Measurements from ENCODE around the gene ATG13.
A peak's percentile ranks its signal among the peaks of the same experiment; 100 is the strongest.

Gene ATG13

DNA sequence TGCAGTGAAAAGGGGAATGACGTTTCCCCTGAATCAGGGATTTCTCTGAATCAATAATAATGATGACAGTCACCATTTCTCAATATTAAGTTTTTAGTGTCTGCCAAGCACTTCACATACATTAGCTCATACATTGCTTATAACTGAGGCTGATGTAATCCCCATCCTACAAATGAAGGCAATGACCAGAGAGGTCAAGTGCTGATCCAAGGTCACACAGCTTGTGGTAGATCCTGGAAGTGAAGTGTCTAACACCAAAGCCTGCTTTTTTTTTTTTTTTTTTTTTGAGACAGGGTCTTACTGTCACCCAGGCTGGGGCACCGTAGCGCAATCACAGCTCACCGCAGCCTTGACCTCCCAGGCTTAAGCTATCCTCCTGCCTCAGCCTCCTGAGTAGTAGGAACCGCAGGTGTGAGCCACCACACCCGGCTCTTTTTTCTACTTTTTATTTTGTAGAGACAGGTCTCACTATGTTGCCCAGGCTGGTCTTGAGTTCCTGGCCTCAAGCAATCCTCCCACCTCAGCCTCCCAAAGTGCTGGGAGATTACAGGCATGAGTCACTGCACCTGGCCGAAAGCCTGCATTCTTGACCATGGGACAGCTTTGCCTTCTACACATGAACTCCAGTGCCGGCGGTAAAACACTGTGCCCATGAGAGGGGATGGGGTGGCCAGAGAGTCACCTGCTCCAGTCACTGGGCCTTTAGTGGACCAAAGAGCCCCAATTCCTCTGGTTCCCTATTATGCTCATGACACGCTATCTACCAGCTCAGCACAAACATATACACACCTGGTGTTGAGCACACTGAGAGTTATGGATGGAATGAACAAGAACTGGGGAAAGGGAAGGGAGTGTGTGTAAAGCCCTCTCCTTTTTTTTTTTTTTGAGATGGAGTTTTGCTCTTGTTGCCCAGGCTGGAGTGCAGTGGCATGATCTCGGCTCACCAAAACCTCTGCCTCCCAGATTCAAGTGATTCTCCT is 65.7 kb downstream of the ATG13 start:
- Mint-ChIP-seq H3K4me1 (ENCODE audit: low read depth) (no peaks in the 10 kb centered on the region), H3K36me3 (ENCODE audit: low read depth) (peaks cover 26% of the 10 kb centered on the region), H3K4me3 (no peak overlapping the region), H3K27me3 (no peaks in the 10 kb centered on the region), H3K9me3 (no peaks in the 10 kb centered on the region), H3K27ac (no peak overlapping the region)

- H3K4me3 Mint-ChIP-seq: no peak overlapping the region
- no peaks in the 10 kb centered on the region for H3K9me3 Mint-ChIP-seq
- H3K36me3 Mint-ChIP-seq (ENCODE audit: low read depth): peaks cover 31% of the 10 kb centered on the region
- H3K27me3 Mint-ChIP-seq: no peaks in the 10 kb centered on the region
- H3K4me1 Mint-ChIP-seq (ENCODE audit: low read depth): no peaks in the 10 kb centered on the region
- H3K27ac Mint-ChIP-seq: peak overlapping the region; percentile 65
These were observed 67.0 kb downstream of the ATG13 start for GRCh38 chr11:46684367-46684766.

DNA sequence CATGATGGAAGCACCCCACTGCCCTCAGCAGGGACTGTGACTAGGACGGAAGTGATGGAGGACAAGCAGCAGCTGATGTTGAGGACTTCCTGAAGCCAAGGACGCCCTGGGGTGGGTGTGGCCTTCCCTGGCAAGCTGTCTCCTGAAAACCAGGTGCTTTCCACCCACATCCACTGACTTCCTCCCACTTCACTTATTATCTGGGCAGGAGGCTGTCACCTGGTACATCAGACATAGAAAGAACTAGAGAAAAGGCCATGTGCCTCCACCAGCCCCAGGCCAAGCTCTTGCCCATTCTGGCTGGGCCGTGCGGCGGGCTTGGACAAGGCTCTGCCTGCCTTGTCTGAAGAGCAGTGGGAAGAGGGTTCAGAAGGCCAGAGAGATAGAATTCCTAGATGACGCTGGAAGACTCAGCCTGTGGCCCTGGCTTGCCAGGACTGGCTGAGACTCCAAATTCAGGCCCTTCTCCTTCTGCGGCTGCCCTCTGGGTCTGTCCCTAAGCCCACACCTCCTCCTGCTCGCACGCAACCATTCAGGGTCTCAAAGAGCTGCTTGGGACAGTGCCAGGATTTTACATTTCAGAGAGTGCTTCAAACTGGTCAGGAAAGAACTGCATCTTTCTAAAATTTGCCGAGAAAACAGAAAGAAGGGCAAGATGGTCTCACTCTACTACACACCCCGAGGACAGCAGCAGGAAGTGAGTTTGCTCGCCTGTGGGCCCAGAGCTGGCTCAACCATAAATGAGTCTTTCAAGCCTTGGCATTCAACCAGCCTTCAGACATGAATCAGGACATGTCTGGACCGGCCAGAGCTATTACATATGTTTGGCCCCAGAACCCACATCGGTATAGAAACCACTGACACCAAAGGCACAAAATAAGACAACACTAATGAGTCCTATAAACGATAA is 69.8 kb downstream of the ATG13 start:
- Mint-ChIP-seq H3K4me3 (no peak overlapping the region), H3K27me3 (no peaks in the 10 kb centered on the region), H3K4me1 (ENCODE audit: low read depth) (no peaks in the 10 kb centered on the region), H3K36me3 (ENCODE audit: low read depth) (peaks cover 26% of the 10 kb centered on the region), H3K9me3 (no peaks in the 10 kb centered on the region), H3K27ac (no peak overlapping the region)

GRCh38 chr11:46690702-46691101 is 73.3 kb downstream of the ATG13 start:
- peaks cover 36% of the 10 kb centered on the region for H3K36me3 Mint-ChIP-seq (ENCODE audit: low read depth)
- H3K4me1 Mint-ChIP-seq (ENCODE audit: low read depth): no peaks in the 10 kb centered on the region
- H3K9me3 Mint-ChIP-seq: no peaks in the 10 kb centered on the region
- no peak overlapping the region for H3K4me3 Mint-ChIP-seq
- H3K27ac Mint-ChIP-seq: no peak overlapping the region
- H3K27me3 Mint-ChIP-seq: no peaks in the 10 kb centered on the region

- Mint-ChIP-seq H3K27ac (no peak overlapping the region), H3K36me3 (ENCODE audit: low read depth) (peaks cover 33% of the 10 kb centered on the region), H3K9me3 (no peaks in the 10 kb centered on the region), H3K4me1 (ENCODE audit: low read depth) (peaks cover 1% of the 10 kb centered on the region), H3K4me3 (no peak overlapping the region), H3K27me3 (no peaks in the 10 kb centered on the region)
These were observed 75.1 kb downstream of the ATG13 start for GRCh38 chr11:46692450-46692849.

GRCh38 chr11:46693597-46694012 is 76.3 kb downstream of the ATG13 start:
- Mint-ChIP-seq H3K9me3 (no peaks in the 10 kb centered on the region), H3K4me3 (no peak overlapping the region), H3K36me3 (ENCODE audit: low read depth) (peaks cover 27% of the 10 kb centered on the region), H3K27ac (no peak overlapping the region), H3K4me1 (ENCODE audit: low read depth) (peaks cover 13% of the 10 kb centered on the region), H3K27me3 (no peaks in the 10 kb centered on the region)

- no peaks in the 10 kb centered on the region for H3K27me3 Mint-ChIP-seq
- H3K4me3 Mint-ChIP-seq: no peak overlapping the region
- peaks cover 17% of the 10 kb centered on the region for H3K4me1 Mint-ChIP-seq (ENCODE audit: low read depth)
- peaks cover 25% of the 10 kb centered on the region for H3K36me3 Mint-ChIP-seq (ENCODE audit: low read depth)
- no peaks in the 10 kb centered on the region for H3K9me3 Mint-ChIP-seq
- H3K27ac Mint-ChIP-seq: no peak overlapping the region
These were observed 76.7 kb downstream of the ATG13 start for GRCh38 chr11:46694072-46694471.

DNA sequence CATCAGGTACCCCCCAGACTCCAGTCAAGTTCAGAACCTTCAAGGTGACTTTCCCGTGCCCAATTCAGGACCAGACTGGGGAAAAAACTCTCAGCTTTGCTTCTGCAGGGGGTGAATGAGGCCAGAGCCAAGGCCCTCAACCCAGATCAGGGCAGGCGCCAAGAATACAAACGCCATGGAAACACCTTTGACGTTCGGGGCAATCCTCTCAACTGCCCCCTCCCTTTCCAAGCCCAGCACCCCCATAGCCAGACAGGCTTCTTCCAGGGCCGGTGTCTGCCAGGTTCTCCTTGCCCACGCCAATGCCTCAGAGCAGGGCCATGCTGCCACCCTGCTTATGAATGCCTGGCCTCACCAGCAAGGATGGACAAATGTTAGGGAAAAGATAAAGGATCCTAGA is 77.3 kb downstream of the ATG13 start:
- H3K36me3 Mint-ChIP-seq (ENCODE audit: low read depth): peaks cover 23% of the 10 kb centered on the region
- H3K27me3 Mint-ChIP-seq: no peaks in the 10 kb centered on the region
- H3K4me3 Mint-ChIP-seq: no peak overlapping the region
- no peak overlapping the region for H3K27ac Mint-ChIP-seq
- no peaks in the 10 kb centered on the region for H3K9me3 Mint-ChIP-seq
- peaks cover 20% of the 10 kb centered on the region for H3K4me1 Mint-ChIP-seq (ENCODE audit: low read depth)

DNA sequence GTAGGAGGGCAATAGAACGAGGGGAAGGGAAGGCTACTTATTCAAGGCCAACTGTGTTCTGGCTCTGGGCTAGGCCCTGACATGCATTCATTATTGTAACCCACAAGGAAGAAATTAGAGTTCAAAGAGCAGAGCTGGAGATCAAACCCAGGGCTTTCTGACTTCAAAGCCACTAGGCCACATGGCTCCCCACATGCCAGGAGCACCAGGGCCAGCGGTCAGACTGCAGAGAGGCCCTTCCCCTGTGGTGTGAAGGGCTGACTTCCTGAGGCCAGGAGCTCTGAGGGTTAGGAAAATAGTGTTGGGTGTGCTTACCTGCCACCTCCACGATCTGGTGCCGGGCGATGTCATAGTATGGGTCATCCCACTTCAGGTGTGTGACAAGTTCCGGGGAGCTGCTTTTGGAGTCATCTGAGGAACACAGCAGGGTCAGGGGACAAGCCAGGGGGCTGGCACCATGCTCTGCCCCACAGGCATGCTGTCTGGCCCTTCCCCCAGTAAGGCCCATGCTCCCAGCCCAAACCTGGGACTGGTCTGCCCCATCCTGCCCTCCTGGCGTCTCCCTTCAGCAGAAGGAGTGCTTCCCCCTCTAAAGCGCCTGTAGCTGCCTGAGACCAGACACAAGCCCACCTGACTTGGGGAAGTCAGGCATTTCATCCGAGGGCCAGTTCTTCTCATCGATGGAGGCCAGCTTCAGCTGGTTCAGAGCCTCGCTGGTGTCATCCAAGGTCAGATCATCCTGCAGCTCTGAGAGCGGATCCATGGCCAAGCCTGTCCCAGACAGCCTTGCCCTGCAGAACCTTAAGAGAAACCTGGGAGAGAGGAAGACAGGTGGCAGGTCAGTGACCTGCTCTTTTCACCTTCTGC is 78.2 kb downstream of the ATG13 start:
- Mint-ChIP-seq H3K27me3 (no peaks in the 10 kb centered on the region), H3K9me3 (no peaks in the 10 kb centered on the region), H3K36me3 (ENCODE audit: low read depth) (peaks cover 23% of the 10 kb centered on the region), H3K4me3 (no peak overlapping the region), H3K27ac (peak overlapping the region; percentile 15), H3K4me1 (ENCODE audit: low read depth) (peaks cover 20% of the 10 kb centered on the region)

GRCh38 chr11:46696212-46696558 is 78.8 kb downstream of the ATG13 start:
- Mint-ChIP-seq H3K36me3 (ENCODE audit: low read depth) (peaks cover 23% of the 10 kb centered on the region), H3K9me3 (no peaks in the 10 kb centered on the region), H3K4me3 (no peak overlapping the region), H3K27ac (no peak overlapping the region), H3K4me1 (ENCODE audit: low read depth) (peaks cover 20% of the 10 kb centered on the region), H3K27me3 (no peaks in the 10 kb centered on the region)

DNA sequence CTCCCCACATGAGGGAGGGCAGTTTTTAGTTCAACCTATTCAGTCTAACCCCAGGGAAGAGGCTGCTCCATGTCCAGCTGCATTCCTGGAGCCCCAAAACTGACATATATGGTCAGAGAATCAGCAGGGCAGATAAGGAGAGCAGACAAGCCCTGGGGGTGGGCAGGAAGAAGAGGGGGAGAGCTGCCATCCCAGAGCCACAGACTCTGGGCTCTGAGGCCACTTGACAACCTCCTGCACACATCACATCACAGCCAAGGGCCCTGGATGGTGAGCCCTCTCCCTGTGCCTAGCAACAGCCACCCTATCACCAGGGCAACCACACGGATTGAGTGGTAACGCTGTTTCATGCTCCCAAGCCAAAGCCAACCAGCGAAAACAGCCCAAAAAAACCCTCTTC is 80.0 kb downstream of the ATG13 start:
- Mint-ChIP-seq H3K4me3 (no peak overlapping the region), H3K36me3 (ENCODE audit: low read depth) (peaks cover 30% of the 10 kb centered on the region), H3K4me1 (ENCODE audit: low read depth) (peaks cover 31% of the 10 kb centered on the region), H3K27me3 (no peaks in the 10 kb centered on the region), H3K27ac (peak overlapping the region; percentile 67), H3K9me3 (no peaks in the 10 kb centered on the region)

DNA sequence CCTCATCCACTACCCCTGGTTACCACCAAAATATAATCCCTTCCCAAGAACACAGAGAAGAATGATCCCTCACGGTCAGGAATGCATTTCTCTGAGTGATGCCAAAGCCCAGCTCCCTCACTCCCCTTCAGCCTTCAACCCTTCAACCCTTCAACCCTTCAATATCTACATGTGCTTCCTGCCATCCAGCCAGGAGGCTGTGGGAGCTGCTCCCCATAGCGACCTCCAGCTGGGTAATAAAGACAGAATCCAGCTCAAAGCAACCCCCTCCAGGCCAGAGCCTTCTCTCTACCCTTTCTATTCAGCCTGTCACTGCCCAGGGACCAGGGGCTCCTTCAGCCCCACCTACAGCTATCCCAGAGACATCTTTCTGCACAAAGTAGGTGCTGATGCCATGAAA is 80.4 kb downstream of the ATG13 start:
- Mint-ChIP-seq H3K4me1 (ENCODE audit: low read depth) (peaks cover 35% of the 10 kb centered on the region), H3K27me3 (no peaks in the 10 kb centered on the region), H3K9me3 (no peaks in the 10 kb centered on the region), H3K36me3 (ENCODE audit: low read depth) (peaks cover 35% of the 10 kb centered on the region), H3K27ac (peak overlapping the region; percentile 67), H3K4me3 (peak overlapping the region; percentile 15)

- no peaks in the 10 kb centered on the region for H3K27me3 Mint-ChIP-seq
- H3K27ac Mint-ChIP-seq: peak overlapping the region; percentile 71
- H3K4me3 Mint-ChIP-seq: peak overlapping the region; percentile 95
- peaks cover 37% of the 10 kb centered on the region for H3K4me1 Mint-ChIP-seq (ENCODE audit: low read depth)
- peaks cover 41% of the 10 kb centered on the region for H3K36me3 Mint-ChIP-seq (ENCODE audit: low read depth)
- H3K9me3 Mint-ChIP-seq: no peaks in the 10 kb centered on the region
These were observed 81.2 kb downstream of the ATG13 start for GRCh38 chr11:46698597-46698996.

GRCh38 chr11:46700241-46701077 is 83.1 kb downstream of the ATG13 start, which contains the start of the genes ARHGAP1 and ZNF408:
ARHGAP1 (minus strand) TSS chr11:46700619; CDS start chr11:46696107, 4,512 bp downstream.
ZNF408 (plus strand) TSS chr11:46701031; CDS start chr11:46701048, 17 bp downstream.
- no peaks in the 10 kb centered on the region for H3K27me3 Mint-ChIP-seq
- H3K27ac Mint-ChIP-seq: peak within 1 kb of the TSS; percentile 99
- H3K9me3 Mint-ChIP-seq: no peaks in the 10 kb centered on the region
- H3K36me3 Mint-ChIP-seq (ENCODE audit: low read depth): peaks cover 36% of the 10 kb centered on the region
- peak within 1 kb of the TSS; percentile 95 for H3K4me3 Mint-ChIP-seq
- H3K4me1 Mint-ChIP-seq (ENCODE audit: low read depth): peaks cover 37% of the 10 kb centered on the region

Data from stimulated activated naive CD8-positive, alpha-beta T cell treated with anti-CD3 and anti-CD28 coated beads, Interleukin-15, Interleukin-2, amounts not matched to agents 100 ng/mL and 50 ng/mL, for 24 hours (primary cell).